ENCODE results near the gene ADAMTS2.

GRCh38 chr5:179132586-179133355 is 212.5 kb downstream of the ADAMTS2 start:
- TF ChIP-seq CTCF (IDR thresholded peaks at IDR 0.05; ENCODE audit: insufficient read depth, low read length, poor library complexity, severe bottlenecking) (no peak), EZH2phosphoT487 (conservative IDR thresholded peaks at IDR 0.05; ENCODE audit: low read length) (no peak)
